ENCODE results near the gene GNAL. TPM values are rescaled to one million over a fixed set of nuclear protein-coding genes. Genes with fewer than 3 reads are reported as not detected.

GNAL gene
- total RNA-seq, 1 experiment from 2014 or later, result 4.6 TPM

DNA sequence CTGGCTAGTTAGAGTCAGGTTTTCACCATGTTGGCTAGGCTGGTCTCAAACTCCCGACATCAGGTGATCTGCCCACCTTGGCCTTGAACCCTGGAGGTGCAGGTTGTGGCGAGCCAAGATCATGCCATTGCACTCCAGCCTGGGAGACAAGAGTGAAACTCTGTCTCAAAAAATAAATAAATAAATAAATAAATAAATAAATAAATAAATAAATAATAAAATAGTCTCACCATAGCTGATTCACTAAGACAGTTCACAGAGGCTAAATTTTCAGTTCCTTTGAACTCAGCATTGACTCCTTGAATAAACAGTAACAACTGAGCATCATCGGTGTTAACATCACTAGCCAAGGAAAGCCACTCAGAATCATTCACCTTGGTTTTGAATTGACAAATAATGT is 32.7 kb downstream of the GNAL start:
- TF ChIP-seq FOSL1 (IDR thresholded peaks at IDR 0.05; ENCODE audit: low read depth) (no peak), SP1 (IDR thresholded peaks at IDR 0.05; ENCODE audit: low read depth) (no peak), ZNF274 (IDR thresholded peaks at IDR 0.05; ENCODE audit: low read depth, low read length) (no peak), TCF7L2 (IDR thresholded peaks at IDR 0.05; ENCODE audit: borderline replicate concordance, extremely low read depth, insufficient read depth, insufficient read length) (no peak), EZH2phosphoT487 (IDR thresholded peaks at IDR 0.05; ENCODE audit: borderline replicate concordance) (no peak), SRF (IDR thresholded peaks at IDR 0.05; ENCODE audit: low read depth) (no peak), JUND (IDR thresholded peaks at IDR 0.05) (no peak), EGR1 (IDR thresholded peaks at IDR 0.05; ENCODE audit: low read depth) (no peak), EZH2 (IDR thresholded peaks at IDR 0.05) (no peak), ZFX (IDR thresholded peaks at IDR 0.05) (no peak)
- TF ChIP-seq, protein P1, sequence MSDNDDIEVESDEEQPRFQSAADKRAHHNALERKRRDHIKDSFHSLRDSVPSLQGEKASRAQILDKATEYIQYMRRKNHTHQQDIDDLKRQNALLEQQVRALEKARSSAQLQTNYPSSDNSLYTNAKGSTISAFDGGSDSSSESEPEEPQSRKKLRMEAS (IDR thresholded peaks at IDR 0.05), result no peak
- no peaks in the 10 kb centered on the region for H3K79me2 ChIP-seq (ENCODE audit: insufficient read depth, low read length)
- H3K9ac ChIP-seq (ENCODE audit: low read length), result no peak overlapping the region
- no peak overlapping the region for H3K4me3 ChIP-seq (replicated peaks in 1 of 2; ENCODE audit: low read depth in 1 of 2, low read length in 2 of 2)
- no peaks in the 10 kb centered on the region for H3K36me3 ChIP-seq (ENCODE audit: control insufficient read depth in 1 of 2, insufficient read depth in 2 of 2, low read length in 2 of 2)
- H4K20me1 ChIP-seq (ENCODE audit: insufficient read depth), result no peaks in the 10 kb centered on the region
- H3K4me2 ChIP-seq (ENCODE audit: low read length), result no peak overlapping the region
- ChIA-PET CTCF (interaction anchor here (1.4 kb wide), 1 partner anchor 67 kb away, joined by 4 read pairs; no protein-coding TSS in a partner anchor), POLR2A (no interaction called here), RAD21 (ENCODE audit: low non-redundant PET in 1 of 2, low total read pairs in 2 of 2, uncharacterized antibody in 2 of 2, unreplicated experiment in 2 of 2) (no interaction called here)
- H3K9me3 ChIP-seq (ENCODE audit: control insufficient read depth in 1 of 2, insufficient read depth in 1 of 2, low read depth in 1 of 2, low read length in 2 of 2), result no peaks in the 10 kb centered on the region
- ATAC-seq (no peak), DNase-seq (ENCODE audit: low read depth, low spot score) (no peak)
- intact Hi-C loops (cut with micrococcal nuclease), result no loop called here
- no TSS peak for BruUV-seq (replicated peaks)
- H3K9me2 ChIP-seq (ENCODE audit: insufficient read depth), result no peaks in the 10 kb centered on the region
- no peak overlapping the region for H3K27ac ChIP-seq (ENCODE audit: low read depth, low read length)
- H3K4me1 ChIP-seq (ENCODE audit: control insufficient read depth in 1 of 2, insufficient read depth in 2 of 2, low read length in 2 of 2), result no peaks in the 10 kb centered on the region
- no peak overlapping the region for H2AFZ ChIP-seq (ENCODE audit: low read depth, low read length, poor library complexity, severe bottlenecking)
- no peaks in the 10 kb centered on the region for H3K27me3 ChIP-seq (ENCODE audit: insufficient read depth, low read length)

DNA sequence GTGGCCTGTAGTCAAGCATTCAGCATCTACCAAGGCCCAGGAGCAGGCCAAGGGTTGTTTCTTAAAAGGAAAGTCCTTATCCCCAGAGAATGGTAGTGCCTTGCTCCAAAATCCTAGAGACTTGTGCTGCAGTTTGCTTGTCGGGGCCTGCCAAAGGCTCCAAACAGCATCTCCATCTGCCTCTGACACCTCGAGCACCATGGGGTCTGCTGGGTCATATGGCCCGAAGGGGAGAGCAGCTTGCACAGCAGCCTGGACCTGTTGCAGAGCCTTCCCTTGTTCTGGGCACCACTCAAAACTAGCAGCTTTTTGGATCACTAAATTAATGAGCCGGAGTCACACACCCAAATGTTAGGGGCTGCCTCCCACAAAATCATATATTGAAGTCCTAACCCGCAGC is 35.7 kb downstream of the GNAL start:
- RAD21 ChIA-PET (ENCODE audit: low non-redundant PET in 1 of 2, low total read pairs in 2 of 2, uncharacterized antibody in 2 of 2, unreplicated experiment in 2 of 2), result no interaction called here
- Histone ChIP-seq H3K27me3 (ENCODE audit: insufficient read depth, low read length) (peaks cover 13% of the 10 kb centered on the region; the same call in 1 of the 2 replicates), H3K36me3 (ENCODE audit: control insufficient read depth in 1 of 2, insufficient read depth in 2 of 2, low read length in 2 of 2) (no peaks in the 10 kb centered on the region), H4K20me1 (ENCODE audit: insufficient read depth) (no peaks in the 10 kb centered on the region), H3K4me3 (replicated peaks in 1 of 2; ENCODE audit: low read depth in 1 of 2, low read length in 2 of 2) (no peak overlapping the region), H3K27ac (ENCODE audit: low read depth, low read length) (no peak overlapping the region), H3K4me2 (ENCODE audit: low read length) (no peak overlapping the region), H3K9me3 (ENCODE audit: control insufficient read depth in 1 of 2, insufficient read depth in 1 of 2, low read depth in 1 of 2, low read length in 2 of 2) (no peaks in the 10 kb centered on the region), H3K4me1 (ENCODE audit: control insufficient read depth in 1 of 2, insufficient read depth in 2 of 2, low read length in 2 of 2) (no peaks in the 10 kb centered on the region), H3K9ac (ENCODE audit: low read length) (no peak overlapping the region), H3K9me2 (ENCODE audit: insufficient read depth) (no peaks in the 10 kb centered on the region), H3K79me2 (ENCODE audit: insufficient read depth, low read length) (no peaks in the 10 kb centered on the region), H2AFZ (ENCODE audit: low read depth, low read length, poor library complexity, severe bottlenecking) (no peak overlapping the region)
- CTCF ChIA-PET, result no interaction called here
- POLR2A ChIA-PET, result no interaction called here
- DNase-seq (ENCODE audit: low read depth, low spot score) (no peak), ATAC-seq (no peak)
- intact Hi-C loops (cut with micrococcal nuclease), result no loop called here
- TF ChIP-seq JUND (IDR thresholded peaks at IDR 0.05) (no peak), ZNF274 (IDR thresholded peaks at IDR 0.05; ENCODE audit: low read depth, low read length) (no peak), POLR2A (IDR thresholded peaks at IDR 0.05; ENCODE audit: borderline replicate concordance, extremely low read depth, insufficient read depth, insufficient read length) (no peak), SIN3A (IDR thresholded peaks at IDR 0.05; ENCODE audit: low read depth) (no peak), CEBPB (IDR thresholded peaks at IDR 0.05; ENCODE audit: low read depth) (no peak), EGR1 (IDR thresholded peaks at IDR 0.05; ENCODE audit: low read depth) (no peak), EZH2phosphoT487 (IDR thresholded peaks at IDR 0.05; ENCODE audit: borderline replicate concordance) (no peak), RAD21 (IDR thresholded peaks at IDR 0.05; ENCODE audit: low read depth) (no peak), SRF (IDR thresholded peaks at IDR 0.05; ENCODE audit: low read depth) (no peak)
- no TSS peak for BruUV-seq (replicated peaks)

All from HCT116 (cell line).